ENCODE measurements around the gene HEG1. TPM values are rescaled to one million over a fixed set of nuclear protein-coding genes. Genes with fewer than 3 reads are reported as not detected.
A peak's percentile ranks its signal among the peaks of the same experiment; 100 is the strongest.

HEG1 gene
- total RNA-seq, 1 donor: 199 TPM

DNA sequence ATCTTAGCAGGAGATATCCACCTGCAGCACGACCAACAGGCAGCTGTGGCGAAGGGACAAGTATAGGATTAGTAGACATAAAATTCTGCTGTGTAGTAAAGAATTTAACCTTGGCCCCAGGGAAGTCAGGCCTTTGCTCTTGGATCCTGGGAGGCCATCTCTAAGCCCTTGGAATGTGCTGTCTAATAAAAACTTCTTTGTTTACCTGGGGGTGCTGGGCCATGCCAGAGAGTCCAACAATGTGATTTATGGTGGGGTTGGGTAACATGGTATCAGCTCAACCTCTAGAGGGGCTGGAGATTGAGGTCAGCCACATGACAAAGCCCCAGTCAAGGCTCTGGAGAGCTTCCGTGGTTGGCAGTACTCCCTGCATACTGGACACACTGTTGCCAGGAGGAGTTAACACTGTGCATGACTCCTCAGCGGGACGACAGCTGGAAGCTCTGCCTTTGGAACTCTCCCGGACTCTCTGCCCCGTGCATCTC lies 52.4 kb downstream of the HEG1 start:
- peak; percentile 93 for DNase-seq (ENCODE audit: low read depth)
- no peak overlapping the region for H3K4me3 ChIP-seq (ENCODE audit: low read depth, low read length)

DNA sequence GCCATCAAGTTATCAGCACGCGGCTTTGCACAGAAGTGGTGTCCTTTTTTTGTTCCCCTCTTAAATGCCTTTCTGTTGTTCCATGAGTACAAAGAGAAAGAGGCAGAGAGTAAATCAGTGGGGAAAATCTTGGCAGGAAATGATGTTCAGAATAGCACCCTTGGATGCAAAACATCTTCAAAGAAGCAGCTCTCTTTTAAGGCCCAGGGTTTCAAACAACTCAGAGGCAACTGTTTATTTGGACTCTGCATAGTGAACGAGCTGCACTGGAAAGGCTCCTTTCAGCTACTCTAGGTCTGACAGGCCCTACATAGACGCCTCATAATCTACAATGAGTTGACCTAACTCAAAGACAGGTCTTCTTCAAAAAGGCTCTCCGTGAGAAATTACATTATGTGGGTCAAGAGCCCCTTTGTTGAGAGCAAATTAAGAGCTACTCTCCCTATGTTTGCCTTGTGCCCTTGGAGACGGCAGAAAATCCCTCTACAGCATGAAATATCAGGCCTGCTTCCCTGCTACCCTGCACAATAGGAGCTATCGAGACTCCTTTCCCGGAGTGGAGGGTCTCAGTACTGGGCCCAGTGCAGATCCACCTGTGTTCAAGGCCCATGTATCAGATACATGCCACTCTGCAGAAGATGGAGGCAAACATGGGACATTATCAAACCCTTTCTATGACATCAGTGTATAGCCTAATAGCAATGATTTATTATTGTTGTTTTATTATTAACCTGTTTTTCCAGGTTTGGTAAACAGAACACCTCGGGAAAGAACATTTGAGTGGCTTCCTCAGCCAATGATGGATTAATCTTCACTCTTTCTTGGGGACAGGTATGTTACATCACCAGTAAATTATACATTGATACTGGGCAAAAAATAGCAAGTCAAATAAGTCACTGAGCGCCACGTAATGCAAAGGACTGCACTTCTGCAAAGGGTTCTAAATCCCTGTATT lies 53.1 kb downstream of the HEG1 start:
- TF ChIP-seq, protein P1, sequence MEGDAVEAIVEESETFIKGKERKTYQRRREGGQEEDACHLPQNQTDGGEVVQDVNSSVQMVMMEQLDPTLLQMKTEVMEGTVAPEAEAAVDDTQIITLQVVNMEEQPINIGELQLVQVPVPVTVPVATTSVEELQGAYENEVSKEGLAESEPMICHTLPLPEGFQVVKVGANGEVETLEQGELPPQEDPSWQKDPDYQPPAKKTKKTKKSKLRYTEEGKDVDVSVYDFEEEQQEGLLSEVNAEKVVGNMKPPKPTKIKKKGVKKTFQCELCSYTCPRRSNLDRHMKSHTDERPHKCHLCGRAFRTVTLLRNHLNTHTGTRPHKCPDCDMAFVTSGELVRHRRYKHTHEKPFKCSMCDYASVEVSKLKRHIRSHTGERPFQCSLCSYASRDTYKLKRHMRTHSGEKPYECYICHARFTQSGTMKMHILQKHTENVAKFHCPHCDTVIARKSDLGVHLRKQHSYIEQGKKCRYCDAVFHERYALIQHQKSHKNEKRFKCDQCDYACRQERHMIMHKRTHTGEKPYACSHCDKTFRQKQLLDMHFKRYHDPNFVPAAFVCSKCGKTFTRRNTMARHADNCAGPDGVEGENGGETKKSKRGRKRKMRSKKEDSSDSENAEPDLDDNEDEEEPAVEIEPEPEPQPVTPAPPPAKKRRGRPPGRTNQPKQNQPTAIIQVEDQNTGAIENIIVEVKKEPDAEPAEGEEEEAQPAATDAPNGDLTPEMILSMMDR (IDR thresholded peaks at IDR 0.05; ENCODE audit: insufficient read depth, low read depth, low read length): no peak
- DNase-seq (ENCODE audit: low read depth): no peak
- H3K4me3 ChIP-seq (ENCODE audit: low read depth, low read length): no peak overlapping the region

More for the DNA sequence above, 52.4 kb downstream of the HEG1 start:
- TF ChIP-seq, protein P1 (IDR thresholded peaks at IDR 0.05; ENCODE audit: insufficient read depth, low read depth, low read length): no peak

GRCh38 chr3:125001557-125002413 lies 54.0 kb downstream of the HEG1 start:
- TF ChIP-seq, protein P1 (IDR thresholded peaks at IDR 0.05; ENCODE audit: insufficient read depth, low read depth, low read length): no peak
- no peak for DNase-seq (ENCODE audit: low read depth)
- no peak overlapping the region for H3K4me3 ChIP-seq (ENCODE audit: low read depth, low read length)

DNA sequence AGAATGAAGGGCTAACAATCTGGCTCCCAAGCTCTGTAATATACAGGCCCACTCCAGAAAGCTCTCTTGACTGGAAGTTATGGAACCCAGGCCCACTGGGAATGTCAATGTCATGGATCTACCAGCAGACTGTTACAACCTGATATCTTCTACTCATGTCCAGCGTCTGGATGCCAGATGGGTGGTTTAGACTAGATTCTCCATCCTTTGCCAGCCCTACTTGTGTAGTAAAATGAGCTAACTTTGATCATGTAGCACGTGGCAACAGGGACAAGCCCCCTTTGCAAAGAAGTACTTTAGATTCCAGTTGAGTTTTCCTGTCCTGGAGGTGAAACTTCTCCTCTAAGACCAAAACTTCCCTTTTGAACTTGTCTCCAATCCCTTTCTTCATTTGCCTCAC lies 55.1 kb downstream of the HEG1 start:
- no peak for DNase-seq (ENCODE audit: low read depth)
- no peak overlapping the region for H3K4me3 ChIP-seq (ENCODE audit: low read depth, low read length)
- TF ChIP-seq, protein P1 (IDR thresholded peaks at IDR 0.05; ENCODE audit: insufficient read depth, low read depth, low read length): no peak

DNA sequence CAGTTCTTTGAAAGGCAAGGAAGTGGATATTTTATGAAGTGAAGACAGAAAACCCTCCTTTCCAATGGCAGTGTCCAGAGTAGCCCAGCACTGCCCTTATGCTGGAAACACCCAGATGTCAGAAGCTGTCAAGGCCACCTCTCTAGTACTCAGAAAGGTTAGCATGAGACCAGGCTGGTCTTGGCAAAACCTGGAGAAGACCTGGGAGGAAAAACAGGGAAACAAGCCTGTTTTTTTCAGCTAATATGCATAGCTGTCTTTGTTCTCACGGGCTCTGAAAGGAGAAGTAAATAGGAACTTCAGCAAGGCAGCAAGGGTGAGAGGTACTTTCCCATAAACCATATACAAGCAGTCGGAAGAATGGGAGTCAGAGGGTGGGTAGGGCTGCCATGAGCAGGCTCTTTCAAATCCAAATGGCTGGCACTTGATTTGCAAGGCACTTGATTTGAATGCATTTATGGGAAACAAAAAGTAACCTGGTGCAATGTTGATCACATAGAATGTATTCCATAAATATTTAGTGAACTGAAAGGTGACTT lies 55.8 kb downstream of the HEG1 start:
- TF ChIP-seq, protein P1 (IDR thresholded peaks at IDR 0.05; ENCODE audit: insufficient read depth, low read depth, low read length): no peak
- no peak for DNase-seq (ENCODE audit: low read depth)
- H3K4me3 ChIP-seq (ENCODE audit: low read depth, low read length): no peak overlapping the region

- no peak for DNase-seq (ENCODE audit: low read depth)
- no peak overlapping the region for H3K4me3 ChIP-seq (ENCODE audit: low read depth, low read length)
- TF ChIP-seq, protein P1 (IDR thresholded peaks at IDR 0.05; ENCODE audit: insufficient read depth, low read depth, low read length): no peak
Measured at GRCh38 chr3:124999317-124999716, 56.5 kb downstream of the HEG1 start.
